Adrenal gland (tissue), 5 donors: ENCODE data around the gene TIGD3.

Experiments used
- POLR2A ChIP-seq, 2 donors: fragments of 450-650 bp; IDR thresholded peaks; one replicate each; pipeline ENCODE4 v1.6.1; 2017; ENCODE audit warnings: antibody characterized with exemption in 2 of 2, mild to moderate bottlenecking in 2 of 2, moderate library complexity in 1 of 2
- TF ChIP-seq, protein P1 (sequence below), 6 experiments: fragments of 450-650 bp in 4 of 6; fragments of 200-600 bp in 2 of 6; sonication (generic) in 1 of 6; IDR thresholded peaks; 1 replicate in 5 of 6; 2 replicates in 1 of 6; pipeline versions ENCODE4 v1.5.1 to v1.8.0; 2016 to 2021; ENCODE audit warnings: antibody characterized with exemption in 6 of 6, mild to moderate bottlenecking in 2 of 6, moderate library complexity in 1 of 6
- donor health status: DM: no; HTN: no; CAD: no.

DNA sequence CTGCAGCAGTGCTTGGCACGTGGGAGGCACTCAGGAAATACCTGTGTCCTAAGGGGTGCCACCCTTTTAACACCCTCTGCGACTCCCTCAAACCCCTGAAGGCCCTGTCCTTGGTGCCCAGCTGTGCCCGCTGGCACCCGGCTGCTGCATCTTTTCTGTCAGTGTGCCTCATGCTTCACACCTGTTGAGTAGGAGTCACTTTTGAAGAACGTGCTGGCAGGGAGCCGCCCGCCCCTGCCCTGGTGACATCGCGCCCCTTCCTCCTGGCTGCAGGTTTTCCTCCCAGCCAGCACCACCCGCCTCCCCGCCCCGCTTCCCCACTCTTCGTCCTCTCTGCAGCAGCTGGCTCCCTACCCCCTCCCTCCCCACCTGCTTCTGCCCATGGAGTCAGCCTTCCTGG lies 49.7 kb downstream of the TIGD3 start:
- TF ChIP-seq, protein P1, sequence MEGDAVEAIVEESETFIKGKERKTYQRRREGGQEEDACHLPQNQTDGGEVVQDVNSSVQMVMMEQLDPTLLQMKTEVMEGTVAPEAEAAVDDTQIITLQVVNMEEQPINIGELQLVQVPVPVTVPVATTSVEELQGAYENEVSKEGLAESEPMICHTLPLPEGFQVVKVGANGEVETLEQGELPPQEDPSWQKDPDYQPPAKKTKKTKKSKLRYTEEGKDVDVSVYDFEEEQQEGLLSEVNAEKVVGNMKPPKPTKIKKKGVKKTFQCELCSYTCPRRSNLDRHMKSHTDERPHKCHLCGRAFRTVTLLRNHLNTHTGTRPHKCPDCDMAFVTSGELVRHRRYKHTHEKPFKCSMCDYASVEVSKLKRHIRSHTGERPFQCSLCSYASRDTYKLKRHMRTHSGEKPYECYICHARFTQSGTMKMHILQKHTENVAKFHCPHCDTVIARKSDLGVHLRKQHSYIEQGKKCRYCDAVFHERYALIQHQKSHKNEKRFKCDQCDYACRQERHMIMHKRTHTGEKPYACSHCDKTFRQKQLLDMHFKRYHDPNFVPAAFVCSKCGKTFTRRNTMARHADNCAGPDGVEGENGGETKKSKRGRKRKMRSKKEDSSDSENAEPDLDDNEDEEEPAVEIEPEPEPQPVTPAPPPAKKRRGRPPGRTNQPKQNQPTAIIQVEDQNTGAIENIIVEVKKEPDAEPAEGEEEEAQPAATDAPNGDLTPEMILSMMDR (IDR thresholded peaks at IDR 0.05) = no peak
- no peak for TF ChIP-seq POLR2A (IDR thresholded peaks at IDR 0.05)
